ENCODE results near the gene TEF.

The TEF gene

GRCh38 chr22:41444360-41445128 is 62.8 kb downstream of the TEF start:
- Histone ChIP-seq H3K27ac (ENCODE audit: low read depth, low read length) (peak overlapping the region; percentile 99), H3K27me3 (ENCODE audit: insufficient read depth, low read length) (no peaks in the 10 kb centered on the region), H3K9ac (ENCODE audit: low read depth, low read length) (peak overlapping the region; percentile 96), H3K4me1 (ENCODE audit: insufficient read depth, low read length) (peaks cover 6% of the 10 kb centered on the region; the same call in 1 of the 2 replicates), H3K9me3 (ENCODE audit: insufficient read depth, low read depth, low read length) (no peaks in the 10 kb centered on the region), H3K4me3 (ENCODE audit: low read length) (peak overlapping the region; percentile 77), H3K36me3 (ENCODE audit: insufficient read depth, low read length) (peaks cover 27% of the 10 kb centered on the region)
- WGBS = under 1% methylated on average over 33 of the region's 35 CpGs

GRCh38 chr22:41445129-41446056 is 63.7 kb downstream of the TEF start:
- WGBS = under 1% methylated on average over 19 of the region's 22 CpGs

GRCh38 chr22:41446057-41446501 is 64.3 kb downstream of the TEF start:
- Histone ChIP-seq H3K27me3 (ENCODE audit: insufficient read depth, low read length) (no peaks in the 10 kb centered on the region), H3K9ac (ENCODE audit: low read depth, low read length) (peak overlapping the region; percentile 96), H3K4me3 (ENCODE audit: low read length) (peak overlapping the region; percentile 77), H3K36me3 (ENCODE audit: insufficient read depth, low read length) (peaks cover 19% of the 10 kb centered on the region), H3K9me3 (ENCODE audit: insufficient read depth, low read depth, low read length) (no peaks in the 10 kb centered on the region), H3K4me1 (ENCODE audit: insufficient read depth, low read length) (peaks cover 6% of the 10 kb centered on the region; the same call in 1 of the 2 replicates), H3K27ac (ENCODE audit: low read depth, low read length) (peak overlapping the region; percentile 99)
- under 1% methylated on average over 34 of the region's 34 CpGs for WGBS

More at GRCh38 chr22:41445129-41446056, 63.7 kb downstream of the TEF start:
- Histone ChIP-seq H3K27me3 (ENCODE audit: insufficient read depth, low read length) (no peaks in the 10 kb centered on the region), H3K36me3 (ENCODE audit: insufficient read depth, low read length) (peaks cover 23% of the 10 kb centered on the region), H3K4me3 (ENCODE audit: low read length) (peak overlapping the region; percentile 77), H3K4me1 (ENCODE audit: insufficient read depth, low read length) (peaks cover 6% of the 10 kb centered on the region; the same call in 1 of the 2 replicates), H3K27ac (ENCODE audit: low read depth, low read length) (peak overlapping the region; percentile 99), H3K9me3 (ENCODE audit: insufficient read depth, low read depth, low read length) (no peaks in the 10 kb centered on the region), H3K9ac (ENCODE audit: low read depth, low read length) (peak overlapping the region; percentile 96)

GRCh38 chr22:41446639-41447434 is 65.1 kb downstream of the TEF start, which contains the start of gene TOB2:
TOB2 (minus strand) TSS chr22:41446801; CDS start chr22:41437345, 9,456 bp downstream.
- Histone ChIP-seq H3K36me3 (ENCODE audit: insufficient read depth, low read length) (peaks cover 18% of the 10 kb centered on the region), H3K9ac (ENCODE audit: low read depth, low read length) (peak within 1 kb of the TSS; percentile 96), H3K4me3 (ENCODE audit: low read length) (peak within 1 kb of the TSS; percentile 77), H3K4me1 (ENCODE audit: insufficient read depth, low read length) (peaks cover 6% of the 10 kb centered on the region; the same call in 1 of the 2 replicates), H3K9me3 (ENCODE audit: insufficient read depth, low read depth, low read length) (no peaks in the 10 kb centered on the region), H3K27me3 (ENCODE audit: insufficient read depth, low read length) (no peaks in the 10 kb centered on the region), H3K27ac (ENCODE audit: low read depth, low read length) (peak within 1 kb of the TSS; percentile 99)
- WGBS = under 1% methylated on average over 85 of the region's 85 CpGs

GRCh38 chr22:41447435-41448188 is 65.9 kb downstream of the TEF start:
- Histone ChIP-seq H3K27ac (ENCODE audit: low read depth, low read length) (peak overlapping the region; percentile 99), H3K27me3 (ENCODE audit: insufficient read depth, low read length) (no peaks in the 10 kb centered on the region), H3K9ac (ENCODE audit: low read depth, low read length) (peak overlapping the region; percentile 96), H3K4me3 (ENCODE audit: low read length) (peak overlapping the region; percentile 77), H3K9me3 (ENCODE audit: insufficient read depth, low read depth, low read length) (no peaks in the 10 kb centered on the region), H3K4me1 (ENCODE audit: insufficient read depth, low read length) (peaks cover 6% of the 10 kb centered on the region; the same call in 1 of the 2 replicates), H3K36me3 (ENCODE audit: insufficient read depth, low read length) (peaks cover 10% of the 10 kb centered on the region)
- under 1% methylated on average over 63 of the region's 63 CpGs for WGBS

GRCh38 chr22:41448189-41448808 is 66.6 kb downstream of the TEF start:
- Histone ChIP-seq H3K36me3 (ENCODE audit: insufficient read depth, low read length) (peaks cover 3% of the 10 kb centered on the region), H3K27ac (ENCODE audit: low read depth, low read length) (peak overlapping the region; percentile 99), H3K9me3 (ENCODE audit: insufficient read depth, low read depth, low read length) (no peaks in the 10 kb centered on the region), H3K4me1 (ENCODE audit: insufficient read depth, low read length) (peaks cover 6% of the 10 kb centered on the region; the same call in 1 of the 2 replicates), H3K9ac (ENCODE audit: low read depth, low read length) (peak overlapping the region; percentile 96), H3K4me3 (ENCODE audit: low read length) (peak overlapping the region; percentile 77), H3K27me3 (ENCODE audit: insufficient read depth, low read length) (no peaks in the 10 kb centered on the region)
- WGBS = 4% methylated on average over 27 of the region's 28 CpGs

Data from HUES64 (cell line).